A673 (cell line): Measurements from ENCODE around the gene HNRNPC.

Source experiments
- CTCF ChIP-seq: fragments of 300-800, 200-600 bp; sonication (generic); conservative IDR thresholded peaks from 2 replicates; pipeline ENCODE4 v1.5.1; 2017; ENCODE audit warnings: low read depth, mild to moderate bottlenecking, antibody characterized with exemption, low read length, moderate library complexity, mixed read lengths
- EZH2 ChIP-seq: fragments of 200-600 bp; sonication (generic); IDR thresholded peaks from 2 replicates; pipeline ENCODE4 v1.6.1; 2017; ENCODE audit warnings: borderline replicate concordance, low read depth, mild to moderate bottlenecking, mixed read lengths, antibody characterized with exemption, low read length; ENCODE audit not compliant: poor library complexity, severe bottlenecking

- TF ChIP-seq CTCF (no peak), EZH2 (no peak)
These were observed 1.2 kb downstream of the HNRNPC start for GRCh38 chr14:21267886-21268616.
